Stomach (tissue), 9 donors: ENCODE measurements around the gene IAH1. TPM values are rescaled to one million over a fixed set of nuclear protein-coding genes. Genes with fewer than 3 reads are reported as not detected.

ENCODE experiments used
- DNase-seq, 2 donors: peaks; one replicate each; pipeline versions ENCODE4 v3.0.0 to v3.0.0-alpha.2; 2013 to 2019
- H3K27ac ChIP-seq, 5 donors: fragments of 200-600 bp in 4 of 5; sonication (generic) in 4 of 5; one replicate each; pipeline ENCODE4 v1.5.1; 2013 to 2019; ENCODE audit warnings: mild to moderate bottlenecking in 1 of 5, moderate library complexity in 1 of 5
- H3K27me3 ChIP-seq, 3 donors: fragments of 200-600 bp; sonication (generic); one replicate each; pipeline ENCODE4 v1.5.1; 2017 to 2019; ENCODE audit warnings: mixed run types in 1 of 3
- H3K36me3 ChIP-seq, 4 donors: fragments of 200-600 bp; sonication (generic); 1 replicate in 3 of 4; 2 replicates in 1 of 4; pipeline ENCODE4 v1.5.1; 2016 to 2019
- H3K4me1 ChIP-seq, 4 donors: fragments of 200-600 bp; sonication (generic); one replicate each; pipeline ENCODE4 v1.5.1; 2016 to 2019
- H3K4me3 ChIP-seq, 4 donors: fragments of 200-600 bp; sonication (generic) in 3 of 4; one replicate each; pipeline ENCODE4 v1.5.1; 2016 to 2019; ENCODE audit warnings: mild to moderate bottlenecking in 1 of 4
- H3K9me3 ChIP-seq, 4 donors: fragments of 200-600 bp; sonication (generic); one replicate each; pipeline ENCODE4 v1.5.1; 2016 to 2019
- CTCF ChIP-seq, 7 experiments: fragments of 450-650 bp in 4 of 7; fragments of 200-600 bp in 3 of 7; sonication (generic) in 3 of 7; IDR thresholded peaks; one replicate each; pipeline ENCODE4 v1.5.1; 2016 to 2019; ENCODE audit warnings: antibody characterized with exemption in 7 of 7, control low read depth in 2 of 7, mild to moderate bottlenecking in 1 of 7
- EP300 ChIP-seq: sonication (generic); formaldehyde crosslinking; IDR thresholded peaks from one replicate; pipeline ENCODE4 v1.6.1; 2017; ENCODE audit warnings: antibody characterized with exemption
- POLR2A ChIP-seq, 4 donors: fragments of 450-650 bp; IDR thresholded peaks; one replicate each; pipeline ENCODE4 v1.6.1; 2016; ENCODE audit warnings: antibody characterized with exemption in 4 of 4, control low read depth in 2 of 4, mild to moderate bottlenecking in 1 of 4, moderate library complexity in 1 of 4
- POLR2AphosphoS5 ChIP-seq, 3 donors: sonication (generic); formaldehyde crosslinking; IDR thresholded peaks; one replicate each; pipeline ENCODE4 v1.6.1; 2016; ENCODE audit warnings: antibody characterized with exemption in 3 of 3
- WGBS, 5 donors: extraction: QIAGEN DNeasy Blood & Tissue Kit in 3 of 5; methylation state at CpG; one replicate each; pipeline versions ENCODE4 v1.1.5 to v1.1.7; 2013 to 2018; 5-methylcytosine and 5-hydroxymethylcytosine counted together
- intact Hi-C: fragments of 100-400 bp; cut with DNase I; formaldehyde crosslinking; loops from one replicate; pipeline ENCODE4 v1.15.1; 2023; ENCODE audit warnings: low total_unique reads
- polyA plus RNA-seq, 3 donors: library from polyadenylated mRNA; stranded (reverse); fragments of 200-250 nt; gene quantifications; one replicate each; pipeline ENCODE4 v1.2.3, GENCODE V29; 2013
- total RNA-seq, 5 donors: library from RNA; depleted of rRNA; stranded (reverse); fragments of >200 nt; gene quantifications; one replicate each; pipeline versions ENCODE4 v1.1.0 to v1.2.3, GENCODE V29; 2014 to 2016
- donor health status: healthy with polysubstance abuse.
- donor health status: Bipolar disorder and iron deficiency.
- donor health status: healthy.

Gene IAH1
- total and polyA plus RNA-seq, 8 donors, result 29.8 to 204 (median 53.5) TPM

- peaks cover 89 to 100% (median 100%) of the 10 kb centered on the region in 4 donors for H3K36me3 ChIP-seq
- DNase-seq, result no peak
- WGBS, 5 donors, result 97 to 100% (median 100%) methylated on average over 1 of the region's 1 CpG
- no peak for TF ChIP-seq POLR2A (IDR thresholded peaks at IDR 0.05)
- no peak for TF ChIP-seq CTCF (IDR thresholded peaks at IDR 0.05)
- no peak for TF ChIP-seq EP300
- TF ChIP-seq POLR2AphosphoS5 (IDR thresholded peaks at IDR 0.05), result no peak
- no peaks in the 10 kb centered on the region for H3K9me3 ChIP-seq
- H3K27ac ChIP-seq, result peak overlapping the region in 2 of 5 donors; percentile 2 to 18
- intact Hi-C loops, result no loop called here
- H3K4me3 ChIP-seq, result no peak overlapping the region
- H3K27me3 ChIP-seq, result no peaks in the 10 kb centered on the region
- H3K4me1 ChIP-seq, result no peaks in the 10 kb centered on the region
These were observed 14.5 kb downstream of the IAH1 start for GRCh38 chr2:9488583-9489547.

- WGBS, 5 donors, result 63 to 80% (median 77%) methylated on average over 2 of the region's 2 CpGs
- TF ChIP-seq CTCF (IDR thresholded peaks at IDR 0.05), result no peak
- no peak for TF ChIP-seq POLR2AphosphoS5 (IDR thresholded peaks at IDR 0.05)
- no peak for TF ChIP-seq POLR2A (IDR thresholded peaks at IDR 0.05)
- no peak for TF ChIP-seq EP300
- intact Hi-C loops, result no loop called here
- Histone ChIP-seq H3K27ac (no peak overlapping the region), H3K36me3 (peaks cover 84 to 100% (median 100%) of the 10 kb centered on the region in 4 donors), H3K4me3 (no peak overlapping the region), H3K9me3 (no peaks in the 10 kb centered on the region), H3K4me1 (no peaks in the 10 kb centered on the region), H3K27me3 (no peaks in the 10 kb centered on the region)
- DNase-seq, result no peak
These were observed 16.4 kb downstream of the IAH1 start for GRCh38 chr2:9490789-9491188.

DNA sequence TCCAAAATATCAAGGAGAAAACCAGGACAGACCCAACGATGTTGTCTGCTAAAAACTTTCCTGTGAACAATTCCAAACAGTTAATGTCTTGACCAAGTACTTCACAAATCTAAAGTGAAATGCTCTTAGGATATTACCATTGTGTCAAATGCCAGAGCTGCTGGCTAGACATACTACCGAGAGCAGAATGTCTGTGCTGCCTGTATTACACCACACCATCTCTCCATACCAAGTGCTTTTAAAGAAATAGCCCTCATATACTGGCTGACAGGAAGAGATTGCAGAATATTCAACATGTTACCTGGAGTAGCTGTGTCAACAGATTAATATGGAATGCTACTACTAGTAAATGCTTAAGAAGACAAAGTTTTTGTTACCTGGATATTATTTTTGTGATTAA lies 18.6 kb downstream of the IAH1 start:
- WGBS, 5 donors, result 70 to 76% (median 75%) methylated on average over 2 of the region's 2 CpGs
- Histone ChIP-seq H3K36me3 (peaks cover 76 to 98% (median 97%) of the 10 kb centered on the region in 4 donors), H3K4me1 (no peaks in the 10 kb centered on the region), H3K9me3 (no peaks in the 10 kb centered on the region), H3K27ac (no peak overlapping the region), H3K4me3 (no peak overlapping the region), H3K27me3 (no peaks in the 10 kb centered on the region)
- DNase-seq, result no peak
- intact Hi-C loops, result no loop called here
- TF ChIP-seq CTCF (IDR thresholded peaks at IDR 0.05), result no peak

DNA sequence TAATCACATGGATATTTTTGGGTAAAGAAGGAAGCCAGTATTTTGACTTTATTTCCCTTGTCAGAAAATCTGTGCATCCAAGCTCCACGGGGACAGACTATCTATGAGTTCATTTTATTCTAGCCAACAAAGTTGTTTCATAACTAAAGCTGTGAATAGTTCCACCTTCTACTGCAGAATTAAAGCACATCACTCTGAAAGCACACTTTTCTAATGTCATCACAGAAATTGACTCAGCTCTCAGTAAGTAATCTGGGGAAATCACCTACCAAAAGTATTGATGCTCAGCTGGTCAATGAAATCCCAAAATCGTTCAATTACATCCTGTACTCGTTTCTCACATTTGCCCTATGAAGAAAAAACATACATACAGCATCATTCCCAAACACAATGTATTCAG lies 19.1 kb downstream of the IAH1 start:
- no peaks in the 10 kb centered on the region for H3K9me3 ChIP-seq
- H3K27me3 ChIP-seq, result no peaks in the 10 kb centered on the region
- no peak for DNase-seq
- 78 to 87% (median 79%) methylated on average over 3 of the region's 3 CpGs for WGBS, 5 donors
- TF ChIP-seq POLR2AphosphoS5 (IDR thresholded peaks at IDR 0.05) (no peak), POLR2A (IDR thresholded peaks at IDR 0.05) (no peak), CTCF (IDR thresholded peaks at IDR 0.05) (no peak), EP300 (no peak)
- peaks cover 0 to 3% (median 0%) of the 10 kb centered on the region in 4 donors for H3K4me1 ChIP-seq
- H3K36me3 ChIP-seq, result peaks cover 70 to 98% (median 92%) of the 10 kb centered on the region in 4 donors
- no peak overlapping the region for H3K27ac ChIP-seq
- H3K4me3 ChIP-seq, result no peak overlapping the region
- intact Hi-C loops, result no loop called here
